Measurements from ENCODE around the gene GLMP. TPM values are rescaled to one million over a fixed set of nuclear protein-coding genes. Genes with fewer than 3 reads are reported as not detected.

The GLMP gene
- total RNA-seq, 6 experiments from 2014 or later = 34.7 to 72.0 (median 55.7) TPM

GRCh38 chr1:156291226-156292061, 4.0 kb downstream of the GLMP start:
- Histone ChIP-seq H3K27me3 (no peaks in the 10 kb centered on the region), H3K9me3 (no peaks in the 10 kb centered on the region), H3K4me3 (peak overlapping the region; percentile 27 to 55 (median 47)), H3K4me1 (peaks cover 0 to 42% (median 9%) of the 10 kb centered on the region in 4 donors), H3K36me3 (peaks cover 0 to 5% (median 2%) of the 10 kb centered on the region in 4 donors), H3K27ac (peak overlapping the region; percentile 70 to 87 (median 82))
- WGBS (ENCODE audit: insufficient coverage, low coverage, low lambda C conversion rate, missing lambda C conversion rate) = 10% methylated on average over 14 of the region's 37 CpGs
- ATAC-seq = peak; percentile 94 to 99 (median 96)
- TF ChIP-seq CTCF (IDR thresholded peaks at IDR 0.05) = no peak
- peak; percentile 76 for TF ChIP-seq POLR2A (IDR thresholded peaks at IDR 0.05)
- DNase-seq = peak; percentile 97 to 99 (median 98)
- intact Hi-C loops (cut with DNase I) = no loop called here

- intact Hi-C loops (cut with DNase I) = no loop called here
Observed at GRCh38 chr1:156289857-156290256, 5.6 kb downstream of the GLMP start.

GRCh38 chr1:156286061-156286460, 9.4 kb downstream of the GLMP start:
- Histone ChIP-seq H3K4me3 (no peak overlapping the region), H3K27me3 (no peaks in the 10 kb centered on the region), H3K4me1 (peaks cover 0 to 19% (median 7%) of the 10 kb centered on the region in 4 donors), H3K27ac (no peak overlapping the region), H3K36me3 (peaks cover 0 to 4% (median 0%) of the 10 kb centered on the region in 4 donors), H3K9me3 (no peaks in the 10 kb centered on the region)
- WGBS (ENCODE audit: insufficient coverage, low coverage, low lambda C conversion rate, missing lambda C conversion rate) = 85% methylated on average over 7 of the region's 8 CpGs
- intact Hi-C loops (cut with DNase I) = no loop called here
- TF ChIP-seq POLR2A (IDR thresholded peaks at IDR 0.05) = no peak
- ATAC-seq = no peak
- DNase-seq = no peak

More at GRCh38 chr1:156289857-156290256, 5.6 kb downstream of the GLMP start:
- peaks cover 0 to 5% (median 2%) of the 10 kb centered on the region in 4 donors for H3K36me3 ChIP-seq
- no peak overlapping the region for H3K27ac ChIP-seq
- TF ChIP-seq POLR2A (IDR thresholded peaks at IDR 0.05) (no peak), CTCF (IDR thresholded peaks at IDR 0.05) (no peak)
- no peak overlapping the region for H3K4me3 ChIP-seq
- ATAC-seq (no peak), DNase-seq (no peak)
- peaks cover 0 to 32% (median 7%) of the 10 kb centered on the region in 4 donors for H3K4me1 ChIP-seq
- H3K27me3 ChIP-seq = no peaks in the 10 kb centered on the region
- no peaks in the 10 kb centered on the region for H3K9me3 ChIP-seq

GRCh38 chr1:156285437-156285836, 10.0 kb downstream of the GLMP start:
- Histone ChIP-seq H3K4me3 (no peak overlapping the region), H3K36me3 (peaks cover 0 to 4% (median 0%) of the 10 kb centered on the region in 4 donors), H3K4me1 (peaks cover 0 to 21% (median 7%) of the 10 kb centered on the region in 4 donors), H3K27ac (no peak overlapping the region), H3K27me3 (no peaks in the 10 kb centered on the region), H3K9me3 (no peaks in the 10 kb centered on the region)
- DNase-seq (no peak), ATAC-seq (no peak)
- no peak for TF ChIP-seq CTCF (IDR thresholded peaks at IDR 0.05)
- no CpG with 5 or more reads among the region's 21 CpGs for WGBS (ENCODE audit: insufficient coverage, low coverage, low lambda C conversion rate, missing lambda C conversion rate)
- intact Hi-C loops (cut with DNase I) = no loop called here

- peaks cover 0 to 4% (median under 1%) of the 10 kb centered on the region in 4 donors for H3K36me3 ChIP-seq
- TF ChIP-seq CTCF (IDR thresholded peaks at IDR 0.05) (no peak), POLR2A (IDR thresholded peaks at IDR 0.05) (no peak)
- H3K27ac ChIP-seq = no peak overlapping the region
- no peaks in the 10 kb centered on the region for H3K9me3 ChIP-seq
- H3K27me3 ChIP-seq = no peaks in the 10 kb centered on the region
- intact Hi-C loops (cut with DNase I) = no loop called here
- no peak for ATAC-seq
- 57% methylated on average over 4 of the region's 4 CpGs for WGBS (ENCODE audit: insufficient coverage, low coverage, low lambda C conversion rate, missing lambda C conversion rate)
- H3K4me3 ChIP-seq = no peak overlapping the region
- peaks cover 0 to 21% (median 7%) of the 10 kb centered on the region in 4 donors for H3K4me1 ChIP-seq
- DNase-seq = no peak
Observed at GRCh38 chr1:156284757-156285156, 10.7 kb downstream of the GLMP start.
